HG03432 (cell line): ENCODE results near the gene SAFB2.

Experiments used
- ATAC-seq: cut with Tn5 transposase; IDR thresholded peaks from one replicate; pipeline ENCODE4 v1.9.1; 2021; ENCODE audit warnings: mild to moderate bottlenecking, moderate library complexity; ENCODE audit not compliant: unreplicated experiment

SAFB2 gene

DNA sequence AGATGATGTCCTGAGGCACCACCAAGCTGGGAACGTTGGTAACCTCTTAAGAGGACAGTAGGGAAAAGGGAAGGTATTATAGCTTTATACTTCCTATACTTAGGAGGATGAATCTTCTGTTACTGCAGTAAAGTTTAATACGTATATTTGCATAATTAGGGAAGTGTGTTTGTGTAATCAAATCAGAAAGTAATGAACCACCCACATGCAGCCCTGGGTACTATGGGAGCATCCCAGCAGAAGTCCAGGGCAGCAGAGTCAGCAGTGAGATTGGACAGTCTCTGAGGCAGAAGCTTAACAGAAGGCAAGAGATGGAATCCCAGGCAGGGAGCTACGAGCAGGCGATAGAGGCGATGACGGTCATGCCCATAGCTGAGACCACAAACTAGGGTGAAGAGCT is 12.9 kb upstream of the SAFB2 start:
- no peak for ATAC-seq

DNA sequence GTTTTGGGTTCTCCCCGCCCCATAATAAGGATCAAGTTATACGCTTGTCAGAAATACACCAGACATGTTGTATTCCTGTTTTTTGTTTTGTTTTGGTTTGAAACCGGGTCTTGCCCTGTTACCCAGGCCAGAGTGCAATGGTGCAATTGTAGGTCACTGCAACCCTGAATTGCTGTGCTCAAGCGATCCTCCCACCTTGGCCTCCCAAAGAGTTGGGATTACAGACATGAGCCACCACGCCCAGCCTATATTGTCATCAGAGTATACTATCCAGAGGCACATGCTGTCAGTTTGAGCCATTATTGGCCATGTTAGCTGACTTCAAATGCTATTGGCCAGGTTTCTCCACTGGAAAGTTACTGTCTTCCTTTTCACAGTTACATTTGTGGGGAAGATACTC is 10.1 kb upstream of the SAFB2 start:
- ATAC-seq, result no peak

DNA sequence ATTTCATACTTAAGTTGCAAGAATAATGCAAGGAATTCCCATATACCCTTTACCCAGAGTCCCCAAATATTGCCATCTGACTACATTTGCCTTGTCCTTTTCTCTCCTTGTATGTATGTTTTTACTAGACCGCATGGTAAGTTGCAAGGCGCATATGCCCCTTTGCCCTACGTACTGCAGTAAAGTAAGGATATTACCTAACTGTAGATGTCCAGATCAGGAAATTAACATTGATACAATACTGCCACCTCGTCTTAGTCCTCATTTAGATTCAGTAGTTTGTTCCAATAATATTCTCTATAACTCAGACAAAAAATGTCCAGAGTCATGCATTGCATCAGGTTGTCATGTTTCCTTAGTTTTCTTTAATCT is 9.7 kb upstream of the SAFB2 start:
- ATAC-seq, result no peak

DNA sequence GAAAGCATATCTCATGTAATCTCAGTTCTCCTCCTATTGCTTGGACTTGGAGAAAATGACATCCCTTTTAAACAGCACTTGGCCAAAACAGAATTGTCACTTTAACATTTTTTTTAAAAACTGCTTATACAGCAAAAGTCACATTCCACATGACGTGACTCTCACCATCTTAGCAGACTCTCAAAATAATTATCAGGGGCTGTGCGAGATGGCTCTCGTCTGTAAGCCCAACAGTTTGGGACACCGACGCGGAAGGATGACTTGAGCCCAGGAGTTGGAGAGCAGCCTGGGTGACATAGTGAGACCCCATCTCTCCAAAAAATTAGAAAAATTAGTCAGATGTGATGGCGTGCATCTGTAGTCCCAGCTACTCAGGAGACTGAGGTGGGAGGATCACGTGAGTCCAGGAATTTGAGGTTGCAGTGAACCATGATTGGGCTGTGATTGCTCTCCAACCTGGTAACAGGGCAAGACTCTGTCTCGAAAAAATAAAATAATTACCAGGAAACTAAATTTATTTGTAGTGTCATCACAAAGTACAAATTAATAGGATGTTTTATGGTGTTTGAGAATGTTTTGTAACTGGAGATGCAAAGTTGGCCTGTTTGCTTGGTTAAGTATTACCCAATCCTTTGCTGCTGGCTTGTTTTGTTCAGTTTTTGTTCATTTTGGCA is 9.1 kb upstream of the SAFB2 start:
- no peak for ATAC-seq

DNA sequence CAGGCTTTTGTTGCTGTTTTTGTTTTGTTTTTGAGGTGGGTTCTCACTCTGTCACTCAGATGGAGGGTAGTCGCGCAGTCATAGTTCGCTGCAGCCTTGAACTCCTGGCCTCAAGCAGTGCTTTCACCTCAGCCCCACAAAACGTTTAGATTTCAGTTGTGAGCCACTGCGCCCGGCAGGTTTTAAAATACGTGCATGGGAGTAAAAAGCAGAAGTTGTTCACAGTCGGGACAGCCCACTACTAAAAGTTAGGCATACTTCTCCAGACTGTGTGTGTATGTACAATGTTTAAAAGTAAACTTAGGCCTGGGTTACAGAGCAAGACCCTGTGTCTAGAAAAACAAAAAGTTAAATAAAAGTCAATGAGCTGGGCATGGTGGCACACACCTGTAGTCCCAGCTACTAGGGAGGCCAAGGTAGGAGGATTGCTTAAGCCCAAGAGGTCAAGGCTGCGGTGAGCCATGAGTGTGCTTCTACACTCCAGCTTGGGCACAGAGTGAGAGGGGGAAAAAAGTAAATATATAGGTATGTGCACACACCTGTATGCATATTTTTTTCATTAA is 6.4 kb upstream of the SAFB2 start:
- no peak for ATAC-seq

DNA sequence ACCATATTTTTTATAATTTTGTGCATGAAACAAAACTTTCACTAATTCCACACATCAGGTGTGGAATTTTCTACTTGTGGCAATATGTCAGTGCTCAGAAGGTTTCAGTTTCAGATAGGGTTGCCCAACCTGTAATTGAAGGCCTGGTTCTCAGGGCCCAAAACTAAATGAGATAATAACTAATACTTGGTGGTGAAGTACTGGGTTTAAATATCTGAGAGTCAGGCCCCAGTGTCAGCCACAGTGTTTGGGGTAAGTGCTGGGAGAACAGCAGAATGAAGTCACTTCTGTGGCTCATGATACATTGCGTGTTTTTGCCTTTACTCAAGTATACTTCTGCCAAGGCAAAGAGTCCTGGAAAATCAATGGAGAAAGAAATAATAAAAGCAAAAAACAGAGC is 5.9 kb upstream of the SAFB2 start:
- ATAC-seq, result no peak

DNA sequence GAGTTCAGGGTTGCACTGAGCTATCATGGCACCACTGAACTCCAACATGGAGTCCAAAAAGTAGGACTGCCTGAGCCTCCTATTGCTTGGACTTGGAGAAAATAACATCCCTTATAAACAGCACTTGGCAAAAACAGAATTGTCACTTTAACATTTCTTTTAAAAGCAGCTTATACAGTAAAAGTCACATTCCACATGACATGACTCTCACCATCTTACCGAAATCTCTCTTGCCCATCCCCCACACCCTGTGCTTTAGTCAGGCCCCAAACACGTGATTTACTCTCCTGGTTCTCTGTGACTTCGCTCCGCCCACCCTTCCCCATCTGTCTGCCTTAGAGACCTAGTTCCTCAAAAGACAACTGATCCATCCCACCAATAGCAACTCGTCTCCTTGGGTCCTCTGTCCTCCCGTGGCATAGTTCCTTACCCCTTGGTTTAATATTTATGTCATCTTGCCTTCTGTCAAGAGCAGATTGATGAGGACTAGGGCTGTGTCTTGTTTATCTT is 4.9 kb upstream of the SAFB2 start:
- no peak for ATAC-seq

DNA sequence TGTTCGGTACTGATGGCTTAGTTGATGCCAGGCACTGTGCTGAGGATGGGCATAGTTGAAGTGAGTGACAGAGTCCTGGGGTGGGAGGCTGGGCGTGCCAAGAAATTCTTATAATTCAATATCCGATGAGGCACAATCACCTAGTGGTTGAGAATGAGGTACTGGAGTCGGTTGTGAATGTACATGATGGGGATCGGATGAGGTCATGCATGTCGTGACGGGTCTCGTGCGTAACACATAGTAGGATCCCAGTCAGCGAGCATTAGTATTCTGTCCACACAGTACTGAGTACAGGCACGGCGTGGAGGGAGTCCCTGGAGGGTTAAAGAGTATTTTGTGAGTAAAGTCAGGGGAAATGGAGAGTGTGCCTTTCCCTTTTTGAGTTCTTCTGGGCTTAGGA is 3.1 kb upstream of the SAFB2 start:
- ATAC-seq, result no peak

DNA sequence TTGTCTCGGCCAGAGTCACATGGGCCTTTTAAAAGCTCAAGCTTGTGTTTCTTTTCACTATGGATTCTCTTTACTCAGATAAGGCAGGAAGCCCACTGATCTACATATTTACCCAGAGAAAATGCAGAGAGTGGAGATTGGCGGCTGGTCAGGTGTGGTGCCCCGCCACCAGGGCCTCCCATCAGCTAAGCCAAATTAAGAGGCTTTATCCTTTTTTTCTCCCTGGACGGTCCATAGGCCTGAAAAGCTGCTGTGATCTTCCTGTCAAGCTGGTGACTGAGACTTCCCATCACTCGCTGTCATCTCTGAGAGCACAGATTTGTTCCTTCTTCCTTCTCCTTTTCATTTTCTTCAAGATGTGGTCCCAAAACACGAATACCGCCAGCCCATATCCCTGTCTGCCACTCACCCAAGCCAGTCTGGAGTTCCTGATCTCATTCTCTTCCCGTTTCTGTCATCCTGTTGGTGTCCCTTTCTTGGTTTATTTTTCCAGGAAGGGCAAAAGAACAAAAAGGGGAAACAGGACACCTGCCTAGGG is 2.2 kb upstream of the SAFB2 start:
- no peak for ATAC-seq

DNA sequence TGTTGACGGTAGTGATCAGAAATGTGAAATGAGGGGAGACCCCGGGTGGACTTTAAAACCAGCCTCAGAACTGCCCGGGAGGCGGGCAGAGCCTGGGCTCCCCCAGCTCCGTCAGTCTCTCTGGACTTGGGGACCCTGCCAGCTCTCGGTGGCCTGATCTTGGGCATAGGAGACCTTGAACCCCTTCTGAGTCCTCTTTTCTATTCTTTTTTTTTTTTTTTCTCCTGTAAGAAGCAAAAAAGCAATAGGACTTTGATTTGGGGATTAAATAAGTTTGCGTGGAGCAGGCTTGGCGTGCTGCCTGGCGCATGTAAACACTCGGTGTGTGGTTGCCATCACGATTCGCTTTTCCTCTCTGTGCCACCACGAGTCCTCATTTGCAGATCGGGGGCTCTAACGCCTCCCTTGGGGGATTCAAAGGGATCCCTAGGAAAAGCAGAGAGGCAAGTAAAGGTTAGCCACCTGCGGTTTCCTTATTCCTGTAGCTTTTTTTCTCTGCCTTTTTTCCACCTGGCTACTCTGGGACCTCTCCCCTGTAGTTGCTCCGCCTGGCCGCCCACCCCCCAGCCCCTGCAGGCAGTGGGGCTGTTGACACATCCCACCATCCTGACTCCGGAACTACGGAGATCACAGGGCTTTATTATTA is 1.6 kb upstream of the SAFB2 start:
- ATAC-seq, result no peak

DNA sequence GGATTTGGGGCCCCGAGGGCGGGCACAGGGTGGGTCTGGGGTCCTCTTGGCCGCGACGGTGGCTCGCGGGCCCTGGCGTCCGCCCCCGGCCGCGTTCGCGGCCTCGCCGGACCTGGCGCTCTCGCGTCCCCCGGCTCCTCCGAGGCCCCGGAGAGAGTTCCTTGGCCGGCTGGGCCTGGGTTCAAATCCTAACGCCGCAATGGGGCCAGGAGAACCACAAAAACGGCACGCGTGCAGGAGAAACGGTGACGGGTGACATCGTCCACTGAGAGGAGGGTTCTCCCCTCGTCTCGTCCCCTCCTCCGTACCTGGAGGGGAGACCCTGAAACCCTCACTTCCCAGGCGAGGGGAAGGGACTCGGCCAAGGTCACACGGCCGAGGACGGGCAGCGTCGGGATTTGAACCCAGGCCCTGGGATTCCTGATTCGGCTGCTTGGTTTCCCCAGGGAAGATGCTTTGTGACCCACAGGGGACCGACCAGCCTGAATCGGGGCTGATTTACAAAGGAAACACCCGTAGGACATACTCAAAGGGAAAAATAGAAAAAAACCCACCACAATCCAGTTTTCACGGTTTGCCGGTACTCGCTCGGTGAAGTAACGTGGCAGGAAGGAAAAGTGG is 931 bp upstream of the SAFB2 start:
- peak; percentile 15 for ATAC-seq

DNA sequence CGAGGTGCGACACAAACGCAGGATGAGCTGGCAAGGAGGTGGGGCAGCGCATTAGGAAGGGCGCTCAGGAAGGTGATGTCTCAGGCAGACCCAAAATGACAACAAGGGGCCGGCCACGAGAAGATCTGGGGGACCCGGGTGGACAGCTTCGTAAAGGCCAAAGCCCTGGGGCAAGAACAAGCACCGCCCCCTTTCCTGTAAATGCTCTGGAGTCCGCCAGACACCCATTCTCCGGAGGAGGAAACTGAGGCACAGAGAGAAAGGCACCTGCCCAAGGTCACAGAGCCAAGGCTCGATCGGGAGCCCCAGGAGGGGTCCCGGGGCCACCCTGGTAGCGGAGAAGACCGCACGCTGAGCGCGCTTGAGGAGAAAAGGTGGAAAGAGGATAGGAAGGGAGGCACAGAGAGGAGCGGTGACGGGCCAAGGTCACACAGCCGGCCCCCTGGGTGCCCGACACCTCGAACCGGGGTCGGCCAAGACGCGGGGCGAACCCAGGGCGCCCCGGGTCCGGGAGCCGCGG is 571 bp downstream of the SAFB2 start:
- ATAC-seq, result no peak

DNA sequence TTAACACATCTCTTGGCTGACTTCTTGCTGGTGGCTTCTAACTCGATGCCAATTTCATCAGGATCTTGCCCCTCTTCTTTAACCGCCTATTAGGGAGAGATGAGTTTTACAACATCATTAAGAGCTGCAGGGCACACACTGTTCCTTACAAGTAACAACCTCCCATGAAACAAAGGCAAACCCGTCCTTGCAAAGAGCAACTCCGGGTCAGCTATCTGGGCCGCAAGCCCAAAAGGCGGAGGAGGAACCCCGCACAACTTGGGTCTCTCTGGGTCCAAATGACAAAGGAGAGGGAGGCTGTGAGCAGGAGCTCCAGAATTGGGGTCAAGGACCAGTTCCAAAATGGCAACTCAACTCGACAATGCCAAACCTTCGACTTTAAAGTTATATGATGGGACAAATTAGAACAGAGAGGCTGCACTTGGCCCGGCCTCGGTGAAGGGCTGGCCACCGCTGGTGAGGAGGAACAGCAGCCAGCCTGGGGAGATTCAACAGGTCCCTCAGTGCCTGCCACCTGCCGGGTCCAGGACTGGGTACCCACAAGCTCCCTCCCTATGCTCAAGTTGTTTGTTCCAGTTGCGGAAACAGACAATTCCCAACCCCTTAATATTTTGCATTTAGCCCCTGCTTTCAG is 1.1 kb downstream of the SAFB2 start:
- ATAC-seq, result no peak

DNA sequence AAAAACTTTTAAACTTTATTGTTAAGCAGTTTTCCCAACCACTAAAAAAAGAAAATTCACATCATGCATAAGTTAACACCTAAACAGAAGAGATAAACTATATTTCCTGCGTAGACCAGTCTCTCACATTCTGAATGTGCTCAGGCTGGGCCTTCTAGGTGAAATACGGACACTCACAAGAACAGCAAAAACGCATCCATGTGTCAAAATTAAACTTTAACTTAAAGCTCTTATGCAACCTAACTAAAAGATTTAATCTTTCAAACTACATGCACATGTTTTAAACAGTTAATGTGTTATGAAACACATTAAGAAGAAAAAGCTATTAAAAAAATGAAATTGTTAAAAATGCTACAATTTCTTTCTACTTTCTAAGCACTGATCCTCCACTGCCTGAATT is 2.6 kb downstream of the SAFB2 start:
- ATAC-seq, result no peak

DNA sequence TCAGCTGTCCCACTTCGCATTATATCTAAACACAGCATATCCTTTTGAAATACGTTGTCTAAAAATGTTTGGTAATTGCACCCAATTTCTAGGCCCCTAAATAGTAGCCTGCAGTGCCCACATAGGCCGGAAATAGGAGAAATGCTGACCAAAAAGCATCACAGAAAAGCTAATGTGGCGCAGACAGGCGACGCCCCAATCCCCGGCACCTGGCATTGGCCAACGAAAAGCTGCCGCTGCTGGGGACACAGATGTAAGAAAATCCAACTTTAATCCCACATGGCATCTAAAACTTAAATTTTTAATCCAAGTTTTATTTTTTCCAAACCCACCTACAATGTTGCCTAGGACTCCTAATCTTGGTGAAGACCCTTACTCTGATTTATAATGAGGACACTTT is 4.0 kb downstream of the SAFB2 start:
- no peak for ATAC-seq

DNA sequence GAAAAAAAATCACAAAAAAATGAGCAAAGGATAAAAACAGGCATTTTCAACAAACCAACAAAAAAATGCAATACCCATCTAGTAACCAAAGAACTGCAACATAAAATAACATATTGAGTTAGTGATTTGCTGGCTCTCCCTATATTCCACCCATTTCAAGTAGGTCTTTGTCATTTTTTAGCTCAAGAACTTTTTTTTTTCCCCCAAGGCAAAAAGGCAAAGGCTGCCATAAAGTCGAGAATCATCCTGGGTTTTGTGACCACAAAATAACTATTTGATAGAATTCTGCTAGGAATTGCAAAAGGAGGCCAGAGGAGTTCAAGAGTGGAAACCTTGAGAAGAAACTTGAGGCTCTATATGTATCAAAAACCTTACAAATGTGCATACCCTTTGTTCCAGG is 5.5 kb downstream of the SAFB2 start:
- no peak for ATAC-seq

DNA sequence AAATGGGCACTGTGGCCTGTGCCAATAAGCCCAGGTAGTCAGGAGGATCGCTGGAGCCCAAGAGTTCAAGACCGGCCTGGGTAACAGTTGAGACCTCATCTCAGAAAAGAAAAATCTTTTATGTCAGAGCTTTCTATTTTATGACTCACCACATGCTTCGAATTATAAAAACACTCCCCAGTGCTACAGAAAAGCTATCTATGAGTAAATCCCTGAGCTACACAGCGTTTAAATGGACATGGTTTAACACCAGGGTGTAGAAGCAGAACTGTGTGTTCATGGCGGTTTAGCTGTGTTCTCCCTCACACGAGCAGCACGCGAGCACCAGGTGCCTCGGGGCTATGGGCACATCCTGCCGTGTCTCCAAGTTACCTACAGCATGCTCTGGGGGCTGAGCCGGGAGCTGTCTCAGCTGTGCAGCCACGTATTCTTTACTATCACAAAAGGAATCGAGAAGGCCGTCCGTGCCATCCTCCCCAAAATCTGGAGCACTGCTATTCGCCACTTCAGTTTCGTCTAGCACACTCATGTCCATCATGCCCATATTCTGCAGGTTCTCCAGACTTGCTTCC is 6.7 kb downstream of the SAFB2 start:
- no peak for ATAC-seq

DNA sequence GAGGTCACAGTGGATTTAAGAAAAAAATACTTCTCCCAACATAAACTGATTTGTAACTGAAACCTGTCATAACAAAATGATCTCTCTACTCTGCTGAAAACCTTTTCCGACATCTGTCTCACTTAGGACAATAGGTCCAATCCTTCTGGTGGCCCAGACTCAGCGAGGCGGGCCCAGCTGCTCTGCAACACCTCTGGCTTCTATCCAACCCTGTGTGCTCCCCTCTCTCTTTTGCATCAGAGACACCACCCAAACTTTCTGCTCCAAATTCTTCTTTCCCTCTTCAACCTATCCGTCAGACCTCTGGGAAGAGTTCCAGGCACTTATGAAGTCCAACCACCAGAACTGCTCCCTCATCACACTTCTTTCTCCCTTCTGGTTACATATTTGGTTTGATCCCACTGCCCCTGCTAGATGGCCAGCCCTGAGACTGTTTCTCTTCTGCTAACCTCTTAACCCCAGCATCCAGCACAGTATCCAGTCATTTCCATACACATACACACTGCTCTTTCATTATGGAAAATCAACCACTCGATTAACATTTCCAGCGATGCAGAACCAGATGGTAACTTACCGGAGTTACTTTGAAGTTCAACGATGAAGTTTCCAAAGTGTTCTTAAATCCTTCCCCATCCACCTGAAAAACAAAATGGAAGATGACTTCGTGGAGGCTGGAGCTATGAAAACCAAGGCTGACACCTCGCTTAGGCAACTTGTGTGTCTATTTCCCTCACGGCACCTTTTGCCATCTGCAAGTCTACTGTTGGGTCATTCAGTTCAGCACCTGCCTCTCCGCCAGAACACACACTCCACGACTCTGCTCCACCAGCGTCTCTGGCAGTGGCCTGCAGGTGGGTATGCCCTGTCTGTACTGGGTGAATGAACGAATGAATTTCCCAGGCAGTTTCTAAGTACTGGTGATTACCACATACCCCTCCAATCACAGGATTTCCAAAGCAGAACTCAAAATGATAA is 9.4 kb downstream of the SAFB2 start:
- ATAC-seq, result no peak

DNA sequence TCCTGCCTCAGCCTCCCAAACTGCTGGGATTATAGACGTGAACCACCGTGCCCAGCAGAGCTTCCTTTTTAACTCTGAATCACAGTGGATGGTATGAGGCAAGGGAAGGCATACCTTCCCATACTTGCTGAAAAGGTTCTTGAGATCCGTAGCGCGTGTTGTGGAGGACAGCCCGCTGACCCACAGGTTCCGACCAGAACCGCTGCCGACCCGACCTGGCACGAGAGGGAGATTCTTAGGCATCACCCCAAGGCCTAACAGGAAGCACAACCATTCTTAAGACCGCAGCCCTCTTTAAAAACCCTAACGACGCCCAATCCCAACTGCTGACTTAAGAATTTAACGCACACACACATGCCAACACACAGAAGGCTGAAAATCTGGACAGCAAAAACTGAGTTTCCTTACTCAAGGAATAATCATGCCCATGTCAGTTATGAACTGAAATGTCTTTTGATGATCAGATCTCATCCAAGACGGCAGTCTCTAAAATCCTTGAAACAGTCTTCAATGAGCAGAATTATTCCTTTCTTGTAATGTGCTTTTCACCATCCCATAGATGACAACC is 12.6 kb downstream of the SAFB2 start:
- ATAC-seq, result no peak
